Astrocyte (in vitro differentiated cells and primary cell): ENCODE data around the gene PIK3C2G. TPM values are rescaled to one million over a fixed set of nuclear protein-coding genes. Genes with fewer than 3 reads are reported as not detected.

ENCODE experiments used
- DNase-seq: peaks from one replicate; pipeline ENCODE4 v3.0.0-alpha.2; 2010; ENCODE audit warnings: low read depth
- FAIRE-seq: peaks from 2 replicates; lab custom pipeline; 2011; peaks lifted over from hg19 to GRCh38; lab: Jason Lieb, UNC
- H2AFZ ChIP-seq: 2 replicates; pipeline ENCODE4 v1.6.0; 2012; ENCODE audit warnings: low read depth, low read length, inconsistent platforms
- H3K27ac ChIP-seq: 2 replicates; pipeline ENCODE4 v1.5.1; 2011; ENCODE audit warnings: low read depth, low read length, inconsistent platforms
- H3K27me3 ChIP-seq: 2 replicates; pipeline ENCODE4 v1.6.0; 2011; ENCODE audit warnings: low read length, inconsistent platforms; ENCODE audit not compliant: insufficient read depth
- H3K36me3 ChIP-seq: 2 replicates; pipeline ENCODE4 v1.5.1; 2011; ENCODE audit warnings: low read length, inconsistent platforms; ENCODE audit not compliant: insufficient read depth
- H3K4me1 ChIP-seq: 2 replicates; pipeline ENCODE4 v1.5.1; 2011; ENCODE audit warnings: low read length, inconsistent platforms; ENCODE audit not compliant: insufficient read depth
- H3K4me2 ChIP-seq: 2 replicates; pipeline ENCODE4 v1.6.0; 2012; ENCODE audit warnings: low read length, inconsistent platforms
- H3K4me3 ChIP-seq: 2 replicates; pipeline ENCODE4 v1.5.1; 2011; ENCODE audit warnings: low read depth, mild to moderate bottlenecking, low read length, inconsistent platforms; ENCODE audit not compliant: insufficient read depth
- H3K79me2 ChIP-seq: 2 replicates; pipeline ENCODE4 v1.6.0; 2012; ENCODE audit warnings: mild to moderate bottlenecking, low read length, inconsistent platforms; ENCODE audit not compliant: insufficient read depth
- H3K9ac ChIP-seq: 2 replicates; pipeline ENCODE4 v1.6.0; 2012; ENCODE audit warnings: mild to moderate bottlenecking, low read length, inconsistent platforms
- H3K9me3 ChIP-seq: 2 replicates; pipeline ENCODE4 v1.5.1; 2012; ENCODE audit warnings: low read depth, mild to moderate bottlenecking, low read length, inconsistent platforms; ENCODE audit not compliant: insufficient read depth
- H4K20me1 ChIP-seq: 2 replicates; pipeline ENCODE4 v1.6.0; 2012; ENCODE audit warnings: low read length, inconsistent platforms; ENCODE audit not compliant: insufficient read depth
- H3K27ac Mint-ChIP-seq: one replicate; pipeline ENCODE4 v1.8.0; 2021; ENCODE audit warnings: mild to moderate bottlenecking, mixed read lengths; ENCODE audit not compliant: unreplicated experiment
- H3K27me3 Mint-ChIP-seq: one replicate; pipeline ENCODE4 v1.8.0; 2021; ENCODE audit warnings: low read depth, mixed read lengths; ENCODE audit not compliant: unreplicated experiment
- H3K36me3 Mint-ChIP-seq: one replicate; pipeline ENCODE4 v1.8.0; 2021; ENCODE audit warnings: low read depth, mixed read lengths; ENCODE audit not compliant: unreplicated experiment
- H3K4me1 Mint-ChIP-seq: one replicate; pipeline ENCODE4 v1.8.0; 2021; ENCODE audit warnings: low read depth, mixed read lengths; ENCODE audit not compliant: unreplicated experiment
- H3K4me3 Mint-ChIP-seq: one replicate; pipeline ENCODE4 v1.8.0; 2021; ENCODE audit warnings: mild to moderate bottlenecking, moderate library complexity, mixed read lengths; ENCODE audit not compliant: unreplicated experiment
- H3K9me3 Mint-ChIP-seq: one replicate; pipeline ENCODE4 v1.8.0; 2021; ENCODE audit warnings: mild to moderate bottlenecking, mixed read lengths; ENCODE audit not compliant: unreplicated experiment
- EZH2 ChIP-seq: IDR thresholded peaks from 2 replicates; pipeline ENCODE4 v1.6.1; 2012; ENCODE audit warnings: mild to moderate bottlenecking, low read length, inconsistent platforms; ENCODE audit not compliant: insufficient read depth
- total RNA-seq: library from RNA; stranded (reverse); gene quantifications from 2 replicates; pipeline ENCODE4 v1.2.1, GENCODE V29; 2021
- TF ChIP-seq, protein P1 (sequence below): IDR thresholded peaks from 2 replicates; pipeline ENCODE4 v1.5.1; 2011; ENCODE audit warnings: low read depth, mild to moderate bottlenecking, inconsistent platforms, low read length, moderate library complexity; ENCODE audit not compliant: insufficient read depth

PIK3C2G gene
- total RNA-seq, 1 donor from 2014 or later, result 0.05 TPM

DNA sequence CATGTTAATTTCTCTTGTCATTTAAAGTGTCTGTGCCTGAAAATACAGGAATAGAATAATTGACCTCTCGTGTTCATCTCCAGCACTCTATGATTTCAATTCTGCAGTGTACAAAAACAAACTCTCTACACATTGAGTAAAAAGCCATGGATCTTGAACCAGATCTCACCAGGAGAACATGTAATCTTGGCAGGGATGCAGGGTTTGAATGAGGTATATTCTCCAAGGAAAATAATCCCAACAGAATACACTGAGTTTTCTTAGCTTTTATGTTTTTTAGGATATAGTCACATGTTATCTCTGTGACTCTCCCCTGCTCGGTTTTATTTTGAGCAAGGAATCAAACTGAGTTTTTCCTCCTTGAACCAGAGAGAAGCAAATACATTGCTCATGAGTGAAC lies 224.7 kb downstream of the PIK3C2G start:
- DNase-seq, result no peak
- Histone ChIP-seq H2AFZ (no peak overlapping the region), H3K27me3 (no peaks in the 10 kb centered on the region), H3K4me3 (no peak overlapping the region), H3K4me1 (no peaks in the 10 kb centered on the region), H4K20me1 (no peaks in the 10 kb centered on the region), H3K36me3 (no peaks in the 10 kb centered on the region), H3K9ac (no peak overlapping the region), H3K9me3 (no peaks in the 10 kb centered on the region), H3K27ac (no peak overlapping the region), H3K79me2 (no peaks in the 10 kb centered on the region), H3K4me2 (no peak overlapping the region)
- no peak for FAIRE-seq
- no peaks in the 10 kb centered on the region for H3K27me3 Mint-ChIP-seq
- no peak overlapping the region for H3K4me3 Mint-ChIP-seq
- H3K4me1 Mint-ChIP-seq, result no peaks in the 10 kb centered on the region
- TF ChIP-seq, protein P1, sequence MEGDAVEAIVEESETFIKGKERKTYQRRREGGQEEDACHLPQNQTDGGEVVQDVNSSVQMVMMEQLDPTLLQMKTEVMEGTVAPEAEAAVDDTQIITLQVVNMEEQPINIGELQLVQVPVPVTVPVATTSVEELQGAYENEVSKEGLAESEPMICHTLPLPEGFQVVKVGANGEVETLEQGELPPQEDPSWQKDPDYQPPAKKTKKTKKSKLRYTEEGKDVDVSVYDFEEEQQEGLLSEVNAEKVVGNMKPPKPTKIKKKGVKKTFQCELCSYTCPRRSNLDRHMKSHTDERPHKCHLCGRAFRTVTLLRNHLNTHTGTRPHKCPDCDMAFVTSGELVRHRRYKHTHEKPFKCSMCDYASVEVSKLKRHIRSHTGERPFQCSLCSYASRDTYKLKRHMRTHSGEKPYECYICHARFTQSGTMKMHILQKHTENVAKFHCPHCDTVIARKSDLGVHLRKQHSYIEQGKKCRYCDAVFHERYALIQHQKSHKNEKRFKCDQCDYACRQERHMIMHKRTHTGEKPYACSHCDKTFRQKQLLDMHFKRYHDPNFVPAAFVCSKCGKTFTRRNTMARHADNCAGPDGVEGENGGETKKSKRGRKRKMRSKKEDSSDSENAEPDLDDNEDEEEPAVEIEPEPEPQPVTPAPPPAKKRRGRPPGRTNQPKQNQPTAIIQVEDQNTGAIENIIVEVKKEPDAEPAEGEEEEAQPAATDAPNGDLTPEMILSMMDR, result no peak
- no peak for TF ChIP-seq EZH2
- no peaks in the 10 kb centered on the region for H3K36me3 Mint-ChIP-seq
- no peak overlapping the region for H3K27ac Mint-ChIP-seq
- H3K9me3 Mint-ChIP-seq, result no peaks in the 10 kb centered on the region

DNA sequence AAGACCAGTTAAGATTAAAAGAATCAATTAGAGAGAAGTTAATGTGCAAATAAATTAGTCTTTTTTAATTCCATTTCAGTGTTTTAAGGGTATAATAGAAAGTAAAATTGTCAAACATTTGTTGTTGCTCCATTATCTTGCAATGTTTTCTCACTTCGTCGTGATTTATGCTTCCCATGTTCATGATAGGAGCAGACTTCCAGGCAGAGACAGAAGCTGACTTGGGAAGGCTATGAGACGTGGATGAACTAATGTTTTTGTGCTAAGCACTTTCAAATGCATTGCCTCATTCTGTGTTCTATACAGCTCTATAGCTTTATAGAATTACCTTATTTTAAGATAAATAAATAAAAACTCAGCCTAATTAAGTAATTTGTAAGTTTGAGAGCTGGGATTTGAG lies 226.2 kb downstream of the PIK3C2G start:
- H3K9ac ChIP-seq, result no peak overlapping the region
- no peaks in the 10 kb centered on the region for H3K36me3 ChIP-seq
- H3K79me2 ChIP-seq, result no peaks in the 10 kb centered on the region
- DNase-seq, result no peak
- Mint-ChIP-seq H3K36me3 (no peaks in the 10 kb centered on the region), H3K4me1 (no peaks in the 10 kb centered on the region), H3K27ac (no peak overlapping the region), H3K4me3 (no peak overlapping the region), H3K27me3 (no peaks in the 10 kb centered on the region), H3K9me3 (no peaks in the 10 kb centered on the region)
- no peak for FAIRE-seq
- no peaks in the 10 kb centered on the region for H3K9me3 ChIP-seq
- no peak overlapping the region for H3K27ac ChIP-seq
- no peaks in the 10 kb centered on the region for H4K20me1 ChIP-seq
- no peak for TF ChIP-seq EZH2
- TF ChIP-seq, protein P1, result no peak
- no peaks in the 10 kb centered on the region for H3K4me1 ChIP-seq
- no peak overlapping the region for H3K4me3 ChIP-seq
- no peaks in the 10 kb centered on the region for H3K27me3 ChIP-seq
- H2AFZ ChIP-seq, result no peak overlapping the region
- H3K4me2 ChIP-seq, result no peak overlapping the region

DNA sequence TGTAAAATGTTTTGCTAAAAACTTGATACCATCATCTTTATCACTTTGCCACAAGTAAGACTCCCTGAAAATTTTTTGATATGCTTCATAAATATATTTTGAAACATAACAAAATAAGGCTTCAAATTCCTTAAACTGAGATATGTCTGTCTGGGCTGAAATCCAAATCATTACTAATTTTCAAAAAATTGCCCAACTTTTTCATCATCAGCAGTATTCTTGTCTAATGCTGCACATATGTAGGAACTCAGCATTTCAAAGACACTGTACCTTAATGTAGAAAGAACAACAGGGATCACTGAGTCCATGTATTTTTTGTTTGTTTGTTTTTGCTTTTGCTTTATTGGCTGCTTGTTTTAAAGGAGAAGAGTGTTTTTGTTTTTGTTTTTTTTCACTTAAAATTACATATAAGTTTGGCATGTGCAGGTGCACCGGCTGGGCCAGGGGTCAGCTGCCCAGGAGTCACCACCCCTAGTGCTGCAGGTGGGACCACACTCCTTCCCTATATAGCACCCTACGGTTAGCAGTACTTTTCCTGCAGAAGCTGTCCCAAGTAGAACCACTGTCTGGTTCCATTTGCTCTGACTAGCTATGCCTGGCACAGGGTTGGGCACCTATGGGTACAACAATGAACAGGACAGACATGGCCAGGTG lies 231.2 kb downstream of the PIK3C2G start:
- H3K27ac ChIP-seq, result no peak overlapping the region
- no peaks in the 10 kb centered on the region for H3K27me3 Mint-ChIP-seq

More for the DNA sequence above, 231.2 kb downstream of the PIK3C2G start:
- no peak overlapping the region for H3K27ac Mint-ChIP-seq
- no peak overlapping the region for H2AFZ ChIP-seq
- no peaks in the 10 kb centered on the region for H3K79me2 ChIP-seq
- FAIRE-seq (no peak), DNase-seq (peak; percentile 20)
- H3K4me2 ChIP-seq, result no peak overlapping the region
- no peak overlapping the region for H3K4me3 ChIP-seq
- H4K20me1 ChIP-seq, result no peaks in the 10 kb centered on the region
- H3K36me3 Mint-ChIP-seq, result no peaks in the 10 kb centered on the region
- H3K4me1 Mint-ChIP-seq, result no peaks in the 10 kb centered on the region
- no peaks in the 10 kb centered on the region for H3K4me1 ChIP-seq
- no peaks in the 10 kb centered on the region for H3K27me3 ChIP-seq
- no peaks in the 10 kb centered on the region for H3K9me3 ChIP-seq
- no peak overlapping the region for H3K9ac ChIP-seq
- H3K9me3 Mint-ChIP-seq, result no peaks in the 10 kb centered on the region
- TF ChIP-seq, protein P1, result no peak
- no peak for TF ChIP-seq EZH2
- no peaks in the 10 kb centered on the region for H3K36me3 ChIP-seq
- H3K4me3 Mint-ChIP-seq, result no peak overlapping the region
